Rectal smooth muscle tissue (tissue), 1 donor: Measurements from ENCODE around the gene FAM53A.

ENCODE experiments used
- H3K27ac ChIP-seq: one replicate; pipeline ENCODE4 v1.7.0; 2013; ENCODE audit warnings: low read depth, low read length, inconsistent platforms
- H3K27me3 ChIP-seq: one replicate; pipeline ENCODE4 v1.7.0; 2013; ENCODE audit warnings: low read length; ENCODE audit not compliant: control insufficient read depth, insufficient read depth
- H3K36me3 ChIP-seq: one replicate; pipeline ENCODE4 v1.7.0; 2013; ENCODE audit warnings: low read length; ENCODE audit not compliant: control insufficient read depth, insufficient read depth
- H3K4me1 ChIP-seq: one replicate; pipeline ENCODE4 v1.7.0; 2013; ENCODE audit warnings: low read length; ENCODE audit not compliant: control insufficient read depth, insufficient read depth
- H3K4me3 ChIP-seq: one replicate; pipeline ENCODE4 v1.7.0; 2013; ENCODE audit warnings: low read length
- H3K9ac ChIP-seq: one replicate; pipeline ENCODE4 v1.7.0; 2013; ENCODE audit warnings: low read length

Gene FAM53A

DNA sequence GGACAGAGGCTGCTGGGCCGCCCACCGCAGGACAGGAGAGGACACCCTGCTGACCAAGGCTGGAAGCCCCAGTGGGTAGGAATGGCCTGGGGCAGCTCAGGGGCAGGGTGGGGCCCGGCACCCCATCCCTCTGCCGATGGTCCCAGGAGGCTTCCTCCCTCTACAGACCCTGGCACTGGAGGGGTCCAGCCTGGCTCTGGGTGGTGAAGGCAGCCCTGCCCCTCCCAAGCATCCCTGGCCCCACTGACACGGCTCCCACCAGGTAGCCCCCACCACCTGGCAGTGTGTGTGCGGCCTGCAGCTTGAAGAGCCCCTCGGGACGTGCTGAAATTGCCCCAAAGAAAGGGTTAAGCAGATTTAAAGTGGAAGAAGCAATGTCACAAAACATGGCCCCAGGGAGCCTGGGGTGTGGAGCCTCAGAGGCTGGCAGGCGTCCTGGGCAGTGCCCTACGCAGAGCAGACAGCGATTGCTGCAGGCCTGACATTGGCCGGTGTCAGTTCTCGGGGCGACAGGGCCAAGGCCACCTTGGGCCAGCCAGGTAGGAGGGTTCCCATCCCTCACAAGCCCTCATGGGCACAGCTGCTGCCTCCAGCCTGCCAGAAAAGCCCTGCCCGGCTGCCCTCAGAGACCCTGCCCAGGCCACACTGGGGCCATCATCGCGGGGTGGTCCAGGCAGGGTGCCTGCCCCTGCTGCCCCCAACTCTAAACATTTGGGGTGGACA, 80.5 kb downstream of the FAM53A start:
- H3K27ac ChIP-seq: no peak overlapping the region
- H3K27me3 ChIP-seq: peaks cover 8% of the 10 kb centered on the region
- H3K4me1 ChIP-seq: no peaks in the 10 kb centered on the region
- H3K4me3 ChIP-seq: no peak overlapping the region
- no peak overlapping the region for H3K9ac ChIP-seq
- H3K36me3 ChIP-seq: no peaks in the 10 kb centered on the region

DNA sequence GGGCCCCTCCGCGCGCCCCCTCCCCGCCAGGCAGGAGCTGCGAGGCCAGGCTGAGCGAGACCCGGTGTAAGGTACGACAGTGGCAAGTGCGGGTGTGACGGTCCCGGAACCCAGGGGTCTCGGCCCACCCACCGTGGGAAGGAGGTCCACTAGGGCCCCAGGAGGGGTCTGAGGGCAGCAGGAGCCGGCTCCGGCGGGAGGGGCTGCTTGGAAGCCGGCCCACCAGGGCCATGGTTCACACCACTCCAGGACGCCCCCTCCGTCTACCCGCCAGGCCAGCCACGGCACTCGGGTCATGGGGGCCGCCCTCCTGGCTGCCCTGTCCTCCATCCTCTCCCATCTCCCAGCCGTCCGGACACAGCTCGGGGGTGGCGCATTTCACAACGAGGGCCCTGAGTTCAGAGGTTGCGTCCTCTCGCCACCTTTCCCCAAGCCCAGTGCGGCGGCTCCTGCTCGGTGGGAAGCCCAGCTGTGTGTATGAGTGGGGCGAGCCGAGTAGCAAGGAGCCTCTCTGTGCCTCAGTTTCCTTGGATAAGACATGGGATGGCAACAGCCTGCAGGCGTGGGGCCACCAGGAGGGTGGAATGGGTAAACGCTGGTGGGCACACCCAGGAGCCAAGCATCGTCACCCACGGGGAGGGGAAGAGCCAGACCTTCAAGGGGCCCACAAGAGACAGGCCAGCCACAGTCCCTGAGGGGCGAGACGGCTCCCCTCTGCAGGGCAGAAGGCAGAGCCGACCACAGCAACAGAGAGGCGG, 81.3 kb downstream of the FAM53A start:
- Histone ChIP-seq H3K27ac (no peak overlapping the region), H3K9ac (no peak overlapping the region), H3K4me1 (no peaks in the 10 kb centered on the region), H3K27me3 (peaks cover 8% of the 10 kb centered on the region), H3K4me3 (no peak overlapping the region), H3K36me3 (no peaks in the 10 kb centered on the region)

DNA sequence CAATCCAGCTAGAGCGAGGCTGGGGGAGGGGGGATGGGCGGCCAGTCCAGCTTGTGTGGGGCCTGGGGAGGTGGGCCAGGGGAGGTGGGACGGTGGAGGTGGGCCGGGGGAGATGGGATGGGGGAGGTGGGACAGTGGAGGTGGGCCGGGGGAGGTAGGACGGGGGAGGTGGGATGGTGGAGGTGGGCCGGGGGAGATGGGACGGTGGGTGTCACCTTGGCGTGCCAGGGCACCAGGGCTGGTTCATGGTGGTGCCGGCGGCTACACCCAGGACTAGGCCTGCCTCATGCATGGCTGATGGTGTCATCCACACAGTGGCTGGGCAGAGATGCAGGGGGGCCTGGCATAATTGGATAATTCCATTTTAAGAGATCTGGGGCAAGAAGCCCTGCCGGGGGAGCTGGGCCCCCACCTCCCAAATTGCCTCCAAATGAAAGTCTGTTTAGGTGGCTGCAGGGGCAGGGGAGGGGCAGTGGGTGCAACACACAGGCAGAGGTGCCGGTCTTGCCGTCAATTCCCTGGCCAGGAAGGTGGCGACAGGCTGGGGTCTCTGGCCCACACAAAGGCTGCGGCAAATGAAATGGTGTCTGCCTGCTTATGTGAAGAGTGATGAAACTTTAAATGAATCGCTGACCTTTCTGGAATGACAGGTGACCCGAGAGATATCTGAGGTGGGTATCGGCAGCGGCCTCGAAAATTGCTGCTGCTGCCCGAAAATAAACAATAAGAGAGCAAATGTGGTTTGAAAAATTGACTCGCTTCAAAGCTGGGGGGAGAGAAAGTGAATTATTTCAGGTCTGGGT, 82.1 kb downstream of the FAM53A start:
- no peak overlapping the region for H3K9ac ChIP-seq
- no peaks in the 10 kb centered on the region for H3K36me3 ChIP-seq
- peaks cover 8% of the 10 kb centered on the region for H3K27me3 ChIP-seq
- no peak overlapping the region for H3K4me3 ChIP-seq
- no peak overlapping the region for H3K27ac ChIP-seq
- no peaks in the 10 kb centered on the region for H3K4me1 ChIP-seq

DNA sequence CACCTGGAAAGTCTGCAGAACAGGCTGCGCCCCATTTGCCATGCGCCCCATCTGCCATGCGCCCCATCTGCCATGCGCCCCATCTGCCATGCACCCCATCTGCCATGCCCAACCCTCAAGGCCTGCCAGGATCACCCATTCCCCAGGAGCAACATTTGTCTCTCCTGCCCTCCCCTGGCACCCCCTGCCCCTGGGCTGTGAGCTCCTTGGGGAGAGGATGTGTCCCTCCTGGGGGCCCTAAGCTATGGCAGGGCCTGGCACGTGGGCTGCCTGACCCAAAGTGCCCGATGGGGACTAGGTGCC, 82.6 kb downstream of the FAM53A start:
- no peaks in the 10 kb centered on the region for H3K36me3 ChIP-seq
- H3K27me3 ChIP-seq: peaks cover 8% of the 10 kb centered on the region
- no peak overlapping the region for H3K9ac ChIP-seq
- H3K4me3 ChIP-seq: no peak overlapping the region
- no peaks in the 10 kb centered on the region for H3K4me1 ChIP-seq
- no peak overlapping the region for H3K27ac ChIP-seq

DNA sequence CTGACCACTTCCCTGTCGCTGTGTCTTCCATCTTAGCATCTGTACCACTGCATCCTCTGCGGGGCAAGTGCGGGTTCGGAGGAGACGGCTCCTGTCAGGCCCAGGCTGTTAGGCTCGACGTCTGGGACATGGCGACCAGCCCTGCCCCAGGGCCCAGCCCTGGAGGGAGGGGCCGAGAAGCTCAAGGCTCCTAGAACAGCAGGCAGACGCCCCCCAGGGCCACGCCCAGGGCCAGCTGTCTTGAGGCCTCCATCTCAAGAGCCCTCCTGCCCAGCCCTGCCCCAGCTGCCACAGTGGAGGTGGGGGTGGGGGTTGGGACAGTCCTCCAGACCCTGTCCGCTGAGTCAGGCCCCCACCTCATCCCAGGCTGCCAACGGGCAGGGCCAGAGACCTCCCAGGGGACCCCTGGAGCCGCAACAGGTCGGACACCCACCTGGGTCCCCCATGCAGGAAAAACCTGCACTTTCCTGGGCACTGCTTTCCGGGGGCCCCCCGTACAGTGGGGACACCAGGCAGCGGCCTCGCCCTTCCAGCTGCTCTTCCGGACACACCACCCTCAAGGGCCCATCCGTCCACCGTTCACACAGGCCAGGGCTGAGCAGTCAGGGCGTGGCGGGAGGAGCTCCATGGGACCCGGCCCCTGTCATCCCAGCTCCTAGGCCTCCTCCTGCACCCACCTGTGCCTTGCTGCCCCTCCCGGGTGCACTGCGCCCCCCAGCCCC, 83.1 kb downstream of the FAM53A start:
- Histone ChIP-seq H3K4me1 (no peaks in the 10 kb centered on the region), H3K9ac (no peak overlapping the region), H3K4me3 (no peak overlapping the region), H3K27ac (no peak overlapping the region), H3K27me3 (peaks cover 8% of the 10 kb centered on the region), H3K36me3 (no peaks in the 10 kb centered on the region)

DNA sequence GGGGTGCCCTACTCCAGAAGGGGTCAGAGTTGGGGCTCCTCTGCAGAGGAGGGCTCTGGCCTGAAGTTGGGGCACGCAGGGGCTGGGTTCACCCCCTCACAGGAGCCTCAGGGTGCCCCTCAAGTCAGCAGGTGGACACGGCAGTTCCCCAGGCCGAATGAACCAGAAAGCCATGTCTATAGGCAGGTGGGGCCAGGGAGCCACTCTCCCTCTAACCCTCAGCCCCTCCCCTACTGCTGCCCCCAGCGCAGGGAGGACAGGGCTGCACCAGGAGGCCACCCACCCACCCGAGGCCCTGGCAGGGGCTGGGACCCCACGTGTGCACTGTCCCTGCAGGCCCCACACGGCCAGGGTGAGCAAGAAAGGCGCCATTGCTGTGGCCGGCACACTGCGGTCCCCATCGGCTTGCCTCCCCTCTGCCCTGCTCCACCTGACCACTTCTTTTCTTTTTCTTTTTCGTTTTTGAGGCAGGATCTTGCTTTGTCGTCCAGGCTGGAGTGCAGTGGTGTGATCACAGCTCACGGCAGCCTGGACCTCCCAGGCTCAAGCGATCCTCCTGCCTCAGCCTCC, 83.8 kb downstream of the FAM53A start:
- no peak overlapping the region for H3K4me3 ChIP-seq
- no peak overlapping the region for H3K27ac ChIP-seq
- H3K36me3 ChIP-seq: no peaks in the 10 kb centered on the region
- H3K4me1 ChIP-seq: no peaks in the 10 kb centered on the region
- H3K9ac ChIP-seq: no peak overlapping the region
- peaks cover 6% of the 10 kb centered on the region for H3K27me3 ChIP-seq

DNA sequence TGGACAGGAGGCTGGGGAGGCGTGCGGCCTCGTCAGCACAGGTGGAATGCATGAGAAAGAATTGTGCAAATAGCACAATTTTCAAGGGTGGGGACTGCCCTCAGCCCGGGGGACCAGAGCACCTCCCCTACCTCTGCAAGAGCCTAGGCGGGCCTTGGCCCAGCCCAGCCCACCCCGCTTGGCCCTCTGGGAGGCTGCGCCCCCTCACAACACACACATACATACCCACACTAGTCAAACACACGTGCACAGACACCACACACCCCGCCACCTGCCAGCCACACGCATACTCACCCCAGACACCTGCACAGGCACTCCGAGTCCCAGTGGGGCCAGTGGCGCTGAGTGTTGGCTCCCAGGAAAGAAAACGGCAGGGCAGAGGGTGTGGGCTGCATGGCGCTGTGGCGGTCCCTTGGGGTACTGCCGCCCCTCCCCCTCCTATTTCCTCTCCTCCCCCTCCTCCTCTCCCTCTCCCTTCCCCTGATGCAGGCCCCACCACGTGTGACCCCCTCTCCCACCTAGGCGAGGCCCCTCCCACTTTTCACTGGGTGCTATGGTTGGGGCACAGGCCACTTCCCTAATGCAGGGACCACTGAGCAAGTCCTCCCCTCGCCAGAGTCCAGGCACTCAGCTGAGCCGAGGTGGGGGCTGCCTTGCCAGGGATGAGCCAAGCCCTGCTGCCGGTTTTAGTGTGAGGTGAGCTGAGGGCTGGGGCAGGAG, 84.5 kb downstream of the FAM53A start:
- Histone ChIP-seq H3K36me3 (no peaks in the 10 kb centered on the region), H3K9ac (no peak overlapping the region), H3K27me3 (peaks cover 4% of the 10 kb centered on the region), H3K27ac (no peak overlapping the region), H3K4me3 (no peak overlapping the region), H3K4me1 (no peaks in the 10 kb centered on the region)

DNA sequence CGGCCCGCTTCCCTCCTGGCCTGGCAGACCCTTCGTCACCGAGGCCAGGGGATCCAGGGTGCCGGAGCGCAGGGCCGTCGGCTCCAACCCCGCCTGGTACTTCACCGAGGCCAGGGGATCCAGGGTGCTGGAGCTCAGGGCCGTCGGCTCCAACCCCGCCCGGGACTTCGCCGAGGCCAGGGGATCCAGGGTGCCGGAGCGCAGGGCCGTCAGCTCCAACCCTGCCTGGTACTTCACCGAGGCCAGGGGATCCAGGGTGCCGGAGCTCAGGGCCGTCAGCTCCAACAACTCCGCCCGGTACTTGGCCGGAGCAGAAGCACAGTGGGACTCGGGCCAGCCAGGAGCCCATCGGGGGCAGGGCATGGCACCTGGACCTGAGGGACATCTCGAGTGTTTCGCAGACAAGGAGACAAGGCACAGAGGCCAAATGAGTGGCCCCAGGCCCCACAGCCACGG, 85.1 kb downstream of the FAM53A start:
- H3K27ac ChIP-seq: no peak overlapping the region
- no peak overlapping the region for H3K9ac ChIP-seq
- H3K4me1 ChIP-seq: no peaks in the 10 kb centered on the region
- no peaks in the 10 kb centered on the region for H3K36me3 ChIP-seq
- peaks cover 4% of the 10 kb centered on the region for H3K27me3 ChIP-seq
- H3K4me3 ChIP-seq: no peak overlapping the region

DNA sequence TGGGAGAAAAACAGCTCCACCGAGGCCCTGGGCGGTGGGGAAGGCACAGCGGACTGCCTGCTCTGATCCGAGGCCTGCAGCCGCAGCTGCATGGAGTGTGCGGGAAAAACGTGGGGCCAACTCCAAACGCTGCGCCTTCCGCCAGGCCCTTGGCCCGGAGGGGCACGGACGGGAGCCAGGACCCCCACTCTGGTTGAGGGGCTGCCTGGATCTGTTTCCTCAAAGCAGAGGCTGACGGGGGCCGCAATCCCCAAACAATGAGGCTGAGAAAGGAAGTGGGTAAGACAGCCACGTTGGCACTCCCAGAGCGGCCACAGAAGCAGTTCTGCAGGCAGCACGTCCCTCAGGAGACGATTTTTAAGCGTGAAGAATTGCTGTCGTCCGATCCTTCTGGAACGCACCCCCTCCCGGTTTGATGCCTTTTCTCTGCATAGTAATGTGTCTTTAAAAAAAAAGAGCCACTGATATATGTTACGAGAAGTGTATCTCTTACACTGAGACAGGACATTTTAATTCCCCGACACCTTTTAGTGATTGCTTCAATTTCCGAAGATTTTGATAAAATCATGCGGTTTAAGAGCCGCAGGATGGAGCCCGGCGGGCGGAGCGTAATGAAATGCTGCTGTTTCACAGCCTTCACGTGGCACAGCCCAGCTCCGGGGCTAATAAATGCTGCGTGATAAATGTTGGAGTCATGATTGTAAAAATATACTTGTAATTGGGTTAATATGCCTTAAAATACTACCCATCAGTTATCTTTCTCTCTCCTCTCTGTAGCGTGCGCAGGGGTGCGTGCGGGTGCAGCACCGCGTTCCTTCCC, 85.7 kb downstream of the FAM53A start:
- Histone ChIP-seq H3K36me3 (no peaks in the 10 kb centered on the region), H3K4me3 (no peak overlapping the region), H3K4me1 (no peaks in the 10 kb centered on the region), H3K9ac (no peak overlapping the region), H3K27ac (no peak overlapping the region), H3K27me3 (peaks cover under 1% of the 10 kb centered on the region)

DNA sequence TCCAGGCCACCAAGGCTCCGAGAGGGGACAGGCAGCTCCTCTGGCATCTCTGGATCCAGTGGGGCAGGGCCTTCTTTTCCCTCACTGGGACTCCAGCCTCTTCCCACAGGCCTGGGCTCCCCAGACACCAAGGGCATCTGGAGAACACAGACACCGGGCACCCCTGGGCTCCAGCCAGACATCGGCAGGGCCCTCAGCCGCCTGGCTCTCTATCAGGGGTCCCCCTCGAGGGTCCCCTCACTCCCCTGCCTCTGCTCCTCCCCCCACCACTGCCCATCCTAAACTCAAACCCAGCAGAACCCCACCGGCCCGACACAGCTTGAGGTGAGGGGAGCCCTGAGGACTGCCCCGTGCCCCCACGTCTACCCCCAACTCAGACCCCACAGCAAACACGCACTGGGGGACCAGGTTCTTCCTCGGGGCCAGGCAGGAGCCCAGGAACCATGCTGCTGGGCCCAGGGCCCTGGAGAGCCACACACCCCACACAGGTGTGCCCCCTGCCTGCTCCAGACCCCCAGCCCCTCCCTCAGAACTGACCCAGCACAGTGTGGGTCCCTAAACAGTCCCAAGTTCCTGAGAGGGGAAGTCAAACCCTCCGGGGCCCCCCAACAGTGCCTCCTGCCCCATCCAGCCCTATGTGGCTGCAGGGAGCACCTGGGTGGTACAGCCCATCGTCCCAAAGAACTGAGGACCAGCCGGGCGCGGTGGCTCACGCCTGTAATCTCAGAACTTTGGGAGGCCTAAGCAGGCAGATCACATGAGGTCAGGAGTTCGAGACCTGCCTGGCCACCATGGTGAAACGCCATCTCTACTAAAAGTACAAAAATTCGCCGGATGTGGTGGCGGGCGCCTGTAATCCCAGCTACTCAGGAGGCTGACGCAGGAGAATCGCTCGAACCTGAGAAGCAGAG, 86.8 kb downstream of the FAM53A start:
- Histone ChIP-seq H3K27ac (no peak overlapping the region), H3K36me3 (no peaks in the 10 kb centered on the region), H3K4me3 (no peak overlapping the region), H3K4me1 (no peaks in the 10 kb centered on the region), H3K9ac (no peak overlapping the region), H3K27me3 (no peaks in the 10 kb centered on the region)
